ENCODE data around the gene SRRM3. TPM values are rescaled to one million over a fixed set of nuclear protein-coding genes. Genes with fewer than 3 reads are reported as not detected.
"Not testable (repeated sequence)": the region's sequence is repeated elsewhere in the genome, so short reads cannot be mapped to it uniquely, and the experiment has no call there.

SRRM3 gene
- total RNA-seq, 1 donor from 2014 or later, result 2.5 TPM

- H3K27ac Mint-ChIP-seq, result no peak overlapping the region
- H3K4me3 Mint-ChIP-seq (ENCODE audit: low read depth), result no peak overlapping the region
- peaks cover 55% of the 10 kb centered on the region for H3K27me3 Mint-ChIP-seq
Measured at GRCh38 chr7:76234931-76235441, 33.3 kb downstream of the SRRM3 start.

GRCh38 chr7:76236224-76236623, 34.5 kb downstream of the SRRM3 start:
- H3K27ac Mint-ChIP-seq, result no peak overlapping the region
- no peak for DNase-seq (ENCODE audit: low spot score, unreplicated experiment)
- H3K4me1 Mint-ChIP-seq (ENCODE audit: low read depth), result peaks cover 17% of the 10 kb centered on the region
- no peaks in the 10 kb centered on the region for H3K36me3 Mint-ChIP-seq (ENCODE audit: insufficient read depth)
- no peak overlapping the region for H3K4me3 Mint-ChIP-seq (ENCODE audit: low read depth)
- peaks cover 47% of the 10 kb centered on the region for H3K27me3 Mint-ChIP-seq
- TF ChIP-seq CTCF (IDR thresholded peaks at IDR 0.05; ENCODE audit: unreplicated experiment), result no peak
- no peaks in the 10 kb centered on the region for H3K9me3 Mint-ChIP-seq (ENCODE audit: low read depth)

More at GRCh38 chr7:76234931-76235441, 33.3 kb downstream of the SRRM3 start:
- Mint-ChIP-seq H3K9me3 (ENCODE audit: low read depth) (no peaks in the 10 kb centered on the region), H3K4me1 (ENCODE audit: low read depth) (peaks cover 17% of the 10 kb centered on the region), H3K36me3 (ENCODE audit: insufficient read depth) (no peaks in the 10 kb centered on the region)
- DNase-seq (ENCODE audit: low spot score, unreplicated experiment), result peak; percentile 66
- no peak for TF ChIP-seq CTCF (IDR thresholded peaks at IDR 0.05; ENCODE audit: unreplicated experiment)

GRCh38 chr7:76238326-76238725, 36.6 kb downstream of the SRRM3 start:
- DNase-seq (ENCODE audit: low spot score, unreplicated experiment), result no peak
- H3K27me3 Mint-ChIP-seq, result peaks cover 35% of the 10 kb centered on the region
- H3K9me3 Mint-ChIP-seq (ENCODE audit: low read depth), result no peaks in the 10 kb centered on the region
- peak overlapping the region; percentile 67 for H3K27ac Mint-ChIP-seq
- no peak for TF ChIP-seq CTCF (IDR thresholded peaks at IDR 0.05; ENCODE audit: unreplicated experiment)
- H3K36me3 Mint-ChIP-seq (ENCODE audit: insufficient read depth), result no peaks in the 10 kb centered on the region
- H3K4me1 Mint-ChIP-seq (ENCODE audit: low read depth), result peaks cover 17% of the 10 kb centered on the region
- no peak overlapping the region for H3K4me3 Mint-ChIP-seq (ENCODE audit: low read depth)

GRCh38 chr7:76241141-76241540, 39.4 kb downstream of the SRRM3 start:
- no peaks in the 10 kb centered on the region for H3K36me3 Mint-ChIP-seq (ENCODE audit: insufficient read depth)

GRCh38 chr7:76242517-76243063, 40.9 kb downstream of the SRRM3 start:
- not testable (repeated sequence) for H3K27ac Mint-ChIP-seq; H3K4me3 Mint-ChIP-seq (ENCODE audit: low read depth); H3K36me3 Mint-ChIP-seq (ENCODE audit: insufficient read depth); H3K9me3 Mint-ChIP-seq (ENCODE audit: low read depth); DNase-seq (ENCODE audit: low spot score, unreplicated experiment)
- Mint-ChIP-seq H3K4me1 (ENCODE audit: low read depth) (peaks cover 17% of the 10 kb centered on the region), H3K27me3 (peaks cover 26% of the 10 kb centered on the region)

More at GRCh38 chr7:76241141-76241540, 39.4 kb downstream of the SRRM3 start:
- Mint-ChIP-seq H3K9me3 (ENCODE audit: low read depth) (no peaks in the 10 kb centered on the region), H3K4me1 (ENCODE audit: low read depth) (peaks cover 19% of the 10 kb centered on the region), H3K27ac (no peak overlapping the region), H3K4me3 (ENCODE audit: low read depth) (no peak overlapping the region), H3K27me3 (peaks cover 26% of the 10 kb centered on the region)
- DNase-seq (ENCODE audit: low spot score, unreplicated experiment), result no peak
- no peak for TF ChIP-seq CTCF (IDR thresholded peaks at IDR 0.05; ENCODE audit: unreplicated experiment)

- Mint-ChIP-seq H3K36me3 (ENCODE audit: insufficient read depth) (no peaks in the 10 kb centered on the region), H3K4me3 (ENCODE audit: low read depth) (no peak overlapping the region), H3K27me3 (peaks cover 30% of the 10 kb centered on the region), H3K27ac (no peak overlapping the region), H3K4me1 (ENCODE audit: low read depth) (peaks cover 9% of the 10 kb centered on the region), H3K9me3 (ENCODE audit: low read depth) (no peaks in the 10 kb centered on the region)
- no peak for DNase-seq (ENCODE audit: low spot score, unreplicated experiment)
- TF ChIP-seq CTCF (IDR thresholded peaks at IDR 0.05; ENCODE audit: unreplicated experiment), result no peak
Measured at GRCh38 chr7:76244781-76245391, 43.2 kb downstream of the SRRM3 start.
